Neural cell (in vitro differentiated cells): ENCODE results near the gene PCAT6. TPM values are rescaled to one million over a fixed set of nuclear protein-coding genes. Genes with fewer than 3 reads are reported as not detected.
A peak's percentile ranks its signal among the peaks of the same experiment; 100 is the strongest.

ENCODE experiments used
- H2AFZ ChIP-seq: fragments of 200-600, 300-800 bp; sonication (generic), shearing (Covaris generic); 2 replicates; pipeline ENCODE4 v1.6.0; 2014; ENCODE audit warnings: low read depth, mild to moderate bottlenecking, antibody characterized with exemption, low read length, moderate library complexity
- H3F3A ChIP-seq: fragments of 200-600 bp; shearing (Covaris generic); 2 replicates; pipeline ENCODE4 v1.6.1; 2016; ENCODE audit warnings: mild to moderate bottlenecking, moderate library complexity, mixed read lengths, antibody characterized with exemption, low read length; ENCODE audit not compliant: insufficient read depth, poor library complexity, severe bottlenecking
- H3K27ac ChIP-seq: fragments of 200-600, 300-800 bp; sonication (generic), shearing (Covaris generic); 2 replicates; pipeline ENCODE4 v1.5.1; 2014; ENCODE audit warnings: mild to moderate bottlenecking, low read length, moderate library complexity
- H3K27me3 ChIP-seq: fragments of 300-800, 200-600 bp; sonication (generic), shearing (Covaris generic); 2 replicates; pipeline ENCODE4 v1.6.0; 2014; ENCODE audit warnings: mild to moderate bottlenecking, low read depth, low read length, moderate library complexity; ENCODE audit not compliant: insufficient read depth
- H3K36me3 ChIP-seq: fragments of 300-800, 200-600 bp; sonication (generic), shearing (Covaris generic); 2 replicates; pipeline ENCODE4 v1.5.1; 2014; ENCODE audit warnings: mild to moderate bottlenecking, antibody characterized with exemption, low read length, moderate library complexity; ENCODE audit not compliant: insufficient read depth
- H3K4me2 ChIP-seq: fragments of 300-800, 200-600 bp; sonication (generic), shearing (Covaris generic); 2 replicates; pipeline ENCODE4 v1.6.0; 2014; ENCODE audit warnings: mild to moderate bottlenecking, low read length
- H3K4me3 ChIP-seq: fragments of 300-800, 200-600 bp; sonication (generic), shearing (Covaris generic); 2 replicates; pipeline ENCODE4 v1.5.1; 2014; ENCODE audit warnings: mild to moderate bottlenecking, low read length, moderate library complexity
- H3K79me2 ChIP-seq: fragments of 200-600 bp; shearing (Covaris generic); replicated peaks from 2 replicates; pipeline ENCODE4 v1.6.0; 2014; ENCODE audit warnings: mild to moderate bottlenecking, low read length, moderate library complexity; ENCODE audit not compliant: insufficient read depth
- H3K9ac ChIP-seq: fragments of 300-800, 200-600 bp; sonication (generic), shearing (Covaris generic); 2 replicates; pipeline ENCODE4 v1.6.1; 2016; ENCODE audit warnings: mild to moderate bottlenecking, low read length, mixed read lengths
- H3K9me2 ChIP-seq: fragments of 200-600 bp; shearing (Covaris generic); 2 replicates; pipeline ENCODE4 v1.6.1; 2016; ENCODE audit warnings: mild to moderate bottlenecking, low read length, mixed read lengths; ENCODE audit not compliant: insufficient read depth
- H3K9me3 ChIP-seq: fragments of 200-600, 300-800 bp; sonication (generic), shearing (Covaris generic); 2 replicates; pipeline ENCODE4 v1.6.1; 2016; ENCODE audit warnings: mild to moderate bottlenecking, mixed run types, low read length, moderate library complexity, mixed read lengths
- H4K20me1 ChIP-seq: fragments of 200-600 bp; shearing (Covaris generic); 2 replicates; pipeline ENCODE4 v1.6.1; 2016; ENCODE audit warnings: mild to moderate bottlenecking, mixed run types; ENCODE audit not compliant: insufficient read depth
- EP300 ChIP-seq: fragments of 450-650 bp; conservative IDR thresholded peaks from 2 replicates; pipeline ENCODE4 v1.6.1; 2014; ENCODE audit warnings: antibody characterized with exemption, mild to moderate bottlenecking, moderate library complexity; ENCODE audit not compliant: poor library complexity, severe bottlenecking
- EZH2 ChIP-seq: fragments of 200-600, 300-800 bp; shearing (Covaris generic), sonication (generic); IDR thresholded peaks from 2 replicates; pipeline ENCODE4 v1.6.1; 2014; ENCODE audit warnings: antibody characterized with exemption, low read length, borderline replicate concordance, mild to moderate bottlenecking; ENCODE audit not compliant: insufficient read depth, poor library complexity, severe bottlenecking
- MXI1 ChIP-seq: fragments of 450-650 bp; conservative IDR thresholded peaks from 2 replicates; pipeline ENCODE4 v1.6.1; 2014; ENCODE audit warnings: antibody characterized with exemption, mild to moderate bottlenecking; ENCODE audit not compliant: poor library complexity, severe bottlenecking
- POLR2AphosphoS5 ChIP-seq: IDR thresholded peaks from 2 replicates; pipeline ENCODE4 v1.6.1; 2012
- RAD21 ChIP-seq: fragments of 450-650 bp; conservative IDR thresholded peaks from 2 replicates; pipeline ENCODE4 v1.6.1; 2014; ENCODE audit warnings: antibody characterized with exemption, mild to moderate bottlenecking, moderate library complexity
- SMC3 ChIP-seq: fragments of 450-650 bp; conservative IDR thresholded peaks from 2 replicates; pipeline ENCODE4 v1.6.1; 2014; ENCODE audit warnings: antibody characterized with exemption, mild to moderate bottlenecking, moderate library complexity; ENCODE audit not compliant: poor library complexity
- TAF1 ChIP-seq: IDR thresholded peaks from 2 replicates; pipeline ENCODE4 v1.6.1; 2012; ENCODE audit warnings: low read depth
- polyA plus RNA-seq: library from polyadenylated mRNA; depleted of rRNA; stranded (reverse); fragments of >200 nt; gene quantifications from 2 replicates; pipeline ENCODE4 v1.2.3, GENCODE V29; 2014
- TF ChIP-seq, protein P1 (sequence below): fragments of 450-650 bp; IDR thresholded peaks from 2 replicates; pipeline ENCODE4 v1.5.1; 2014; ENCODE audit warnings: antibody characterized with exemption, mild to moderate bottlenecking, moderate library complexity; ENCODE audit not compliant: poor library complexity, severe bottlenecking
- TF ChIP-seq, protein P2 (sequence below): IDR thresholded peaks from 2 replicates; pipeline ENCODE4 v1.6.1; 2012; ENCODE audit warnings: borderline replicate concordance

Gene PCAT6
- polyA plus RNA-seq, 1 donor from 2014 or later = 0.76 TPM

GRCh38 chr1:202807926-202808757 lies 2.6 kb upstream of the PCAT6 start, which contains the start of gene KDM5B:
TSS of gene KDM5B (minus strand) at chr1:202808421. CDS start at chr1:202808305, 116 bp downstream.
- no peaks in the 10 kb centered on the region for H3K36me3 ChIP-seq
- peak within 1 kb of the TSS; percentile 99 for H3K9ac ChIP-seq
- H3K4me2 ChIP-seq = peak within 1 kb of the TSS; percentile 83
- H3K27me3 ChIP-seq = no peaks in the 10 kb centered on the region
- H2AFZ ChIP-seq = peak within 1 kb of the TSS; percentile 46
- peak within 1 kb of the TSS; percentile 93 for H3K27ac ChIP-seq
- H3K9me3 ChIP-seq = no peaks in the 10 kb centered on the region
- TF ChIP-seq RAD21 (no peak), EP300 (peak; percentile 47), MXI1 (peak; percentile 52), SMC3 (peak; percentile 16), EZH2 (no peak), POLR2AphosphoS5 (peak; percentile 100), TAF1 (peak; percentile 98)
- TF ChIP-seq, protein P1, sequence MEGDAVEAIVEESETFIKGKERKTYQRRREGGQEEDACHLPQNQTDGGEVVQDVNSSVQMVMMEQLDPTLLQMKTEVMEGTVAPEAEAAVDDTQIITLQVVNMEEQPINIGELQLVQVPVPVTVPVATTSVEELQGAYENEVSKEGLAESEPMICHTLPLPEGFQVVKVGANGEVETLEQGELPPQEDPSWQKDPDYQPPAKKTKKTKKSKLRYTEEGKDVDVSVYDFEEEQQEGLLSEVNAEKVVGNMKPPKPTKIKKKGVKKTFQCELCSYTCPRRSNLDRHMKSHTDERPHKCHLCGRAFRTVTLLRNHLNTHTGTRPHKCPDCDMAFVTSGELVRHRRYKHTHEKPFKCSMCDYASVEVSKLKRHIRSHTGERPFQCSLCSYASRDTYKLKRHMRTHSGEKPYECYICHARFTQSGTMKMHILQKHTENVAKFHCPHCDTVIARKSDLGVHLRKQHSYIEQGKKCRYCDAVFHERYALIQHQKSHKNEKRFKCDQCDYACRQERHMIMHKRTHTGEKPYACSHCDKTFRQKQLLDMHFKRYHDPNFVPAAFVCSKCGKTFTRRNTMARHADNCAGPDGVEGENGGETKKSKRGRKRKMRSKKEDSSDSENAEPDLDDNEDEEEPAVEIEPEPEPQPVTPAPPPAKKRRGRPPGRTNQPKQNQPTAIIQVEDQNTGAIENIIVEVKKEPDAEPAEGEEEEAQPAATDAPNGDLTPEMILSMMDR = no peak
- TF ChIP-seq, protein P2, sequence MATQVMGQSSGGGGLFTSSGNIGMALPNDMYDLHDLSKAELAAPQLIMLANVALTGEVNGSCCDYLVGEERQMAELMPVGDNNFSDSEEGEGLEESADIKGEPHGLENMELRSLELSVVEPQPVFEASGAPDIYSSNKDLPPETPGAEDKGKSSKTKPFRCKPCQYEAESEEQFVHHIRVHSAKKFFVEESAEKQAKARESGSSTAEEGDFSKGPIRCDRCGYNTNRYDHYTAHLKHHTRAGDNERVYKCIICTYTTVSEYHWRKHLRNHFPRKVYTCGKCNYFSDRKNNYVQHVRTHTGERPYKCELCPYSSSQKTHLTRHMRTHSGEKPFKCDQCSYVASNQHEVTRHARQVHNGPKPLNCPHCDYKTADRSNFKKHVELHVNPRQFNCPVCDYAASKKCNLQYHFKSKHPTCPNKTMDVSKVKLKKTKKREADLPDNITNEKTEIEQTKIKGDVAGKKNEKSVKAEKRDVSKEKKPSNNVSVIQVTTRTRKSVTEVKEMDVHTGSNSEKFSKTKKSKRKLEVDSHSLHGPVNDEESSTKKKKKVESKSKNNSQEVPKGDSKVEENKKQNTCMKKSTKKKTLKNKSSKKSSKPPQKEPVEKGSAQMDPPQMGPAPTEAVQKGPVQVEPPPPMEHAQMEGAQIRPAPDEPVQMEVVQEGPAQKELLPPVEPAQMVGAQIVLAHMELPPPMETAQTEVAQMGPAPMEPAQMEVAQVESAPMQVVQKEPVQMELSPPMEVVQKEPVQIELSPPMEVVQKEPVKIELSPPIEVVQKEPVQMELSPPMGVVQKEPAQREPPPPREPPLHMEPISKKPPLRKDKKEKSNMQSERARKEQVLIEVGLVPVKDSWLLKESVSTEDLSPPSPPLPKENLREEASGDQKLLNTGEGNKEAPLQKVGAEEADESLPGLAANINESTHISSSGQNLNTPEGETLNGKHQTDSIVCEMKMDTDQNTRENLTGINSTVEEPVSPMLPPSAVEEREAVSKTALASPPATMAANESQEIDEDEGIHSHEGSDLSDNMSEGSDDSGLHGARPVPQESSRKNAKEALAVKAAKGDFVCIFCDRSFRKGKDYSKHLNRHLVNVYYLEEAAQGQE = peak; percentile 94
- H3K4me3 ChIP-seq = peak within 1 kb of the TSS; percentile 98
- no peaks in the 10 kb centered on the region for H3K9me2 ChIP-seq
- H3F3A ChIP-seq = no peaks in the 10 kb centered on the region
- peaks cover 74% of the 10 kb centered on the region for H3K79me2 ChIP-seq
- peaks cover 1% of the 10 kb centered on the region for H4K20me1 ChIP-seq

DNA sequence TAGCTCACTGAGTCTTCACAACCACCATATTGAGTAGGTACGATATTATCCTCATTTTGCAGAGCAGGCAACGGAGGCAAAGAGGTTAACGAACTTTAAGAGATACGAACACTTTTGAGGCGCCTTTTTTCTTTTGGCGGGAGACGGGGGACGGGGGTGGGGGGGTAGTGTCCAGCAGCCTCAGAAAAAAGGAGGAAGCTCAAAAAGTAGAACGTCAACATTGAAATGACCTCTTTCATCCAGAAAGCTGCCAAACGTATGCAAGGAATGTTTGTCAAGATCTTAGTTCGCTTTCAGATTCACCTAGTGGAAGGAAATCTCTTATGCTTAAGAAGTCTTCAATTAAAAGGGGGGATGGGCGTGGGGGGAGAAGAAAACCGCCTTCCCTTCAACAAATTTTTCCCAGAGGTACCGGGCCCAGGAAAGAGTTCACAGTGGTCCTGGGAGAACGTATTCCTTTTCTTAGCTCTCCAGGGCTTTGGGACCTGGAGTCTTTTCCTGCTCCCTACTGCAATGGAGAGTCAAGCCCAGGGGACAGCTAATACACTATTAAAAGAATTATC lies 1.1 kb upstream of the PCAT6 start:
- peak overlapping the region; percentile 89 for H3K27ac ChIP-seq

More for the DNA sequence above, 1.1 kb upstream of the PCAT6 start:
- Histone ChIP-seq H3K27me3 (no peaks in the 10 kb centered on the region), H3K79me2 (peaks cover 58% of the 10 kb centered on the region), H3K36me3 (no peaks in the 10 kb centered on the region), H3K9me2 (no peaks in the 10 kb centered on the region), H3K4me2 (no peak overlapping the region), H3F3A (no peaks in the 10 kb centered on the region), H2AFZ (no peak overlapping the region), H4K20me1 (no peaks in the 10 kb centered on the region), H3K9ac (peak overlapping the region; percentile 99), H3K4me3 (peak overlapping the region; percentile 93), H3K9me3 (no peaks in the 10 kb centered on the region)
- TF ChIP-seq SMC3 (no peak), MXI1 (no peak), EZH2 (no peak), TAF1 (no peak), POLR2AphosphoS5 (no peak), RAD21 (no peak), EP300 (no peak)
- TF ChIP-seq, protein P2 = no peak
- TF ChIP-seq, protein P1 = no peak
